ENCODE measurements around the gene DDX39B.
"Not testable (repeated sequence)": the region's sequence is repeated elsewhere in the genome, so short reads cannot be mapped to it uniquely, and the experiment has no call there.

DDX39B gene

DNA sequence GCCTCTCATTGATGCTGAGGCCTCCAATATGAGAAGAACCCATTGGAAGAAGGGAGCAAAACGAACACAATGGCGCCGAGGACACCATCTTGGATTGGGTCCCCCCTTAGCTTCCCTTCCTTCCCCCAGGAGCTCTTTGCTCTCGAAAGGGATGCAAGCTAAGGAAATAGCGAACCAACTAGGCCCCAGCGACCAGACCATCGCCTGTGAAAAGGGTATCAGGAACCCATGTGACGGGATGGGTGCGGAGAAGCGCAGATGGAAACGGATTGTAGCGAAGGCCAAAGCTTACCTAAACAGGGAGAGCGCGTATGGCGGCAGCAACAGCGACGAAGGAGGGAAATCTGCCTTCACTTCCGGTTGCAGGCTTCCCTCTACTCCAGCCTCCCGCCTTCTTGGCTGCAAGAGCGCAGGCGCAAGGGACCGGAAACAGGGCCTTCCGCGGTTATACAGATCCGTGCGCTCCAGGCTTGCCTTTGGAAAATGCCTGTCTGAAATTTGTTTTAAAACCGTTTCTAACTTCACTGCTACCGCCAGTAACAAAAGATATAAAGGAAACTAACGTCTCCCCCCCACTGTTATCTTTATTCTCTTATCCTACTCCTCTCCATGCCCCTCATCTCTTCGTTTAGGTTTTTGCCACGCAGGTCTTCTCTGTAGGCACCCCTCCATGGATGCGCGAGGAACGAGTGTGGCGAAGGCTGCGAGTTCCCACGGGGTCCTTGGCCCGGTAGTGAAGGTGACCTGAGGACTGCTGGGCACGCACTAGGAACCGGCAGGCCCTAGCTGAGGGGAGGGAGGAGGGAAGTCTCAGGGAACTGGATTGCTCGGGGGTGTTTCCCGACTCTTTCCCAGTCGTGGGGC is at the start of gene DDX39B:
DDX39B (minus strand) TSS at position 346 of the 864 bp plus-strand sequence. CDS start 1,471 bp downstream, outside the sequence.
- peak; percentile 98 for DNase-seq

DNA sequence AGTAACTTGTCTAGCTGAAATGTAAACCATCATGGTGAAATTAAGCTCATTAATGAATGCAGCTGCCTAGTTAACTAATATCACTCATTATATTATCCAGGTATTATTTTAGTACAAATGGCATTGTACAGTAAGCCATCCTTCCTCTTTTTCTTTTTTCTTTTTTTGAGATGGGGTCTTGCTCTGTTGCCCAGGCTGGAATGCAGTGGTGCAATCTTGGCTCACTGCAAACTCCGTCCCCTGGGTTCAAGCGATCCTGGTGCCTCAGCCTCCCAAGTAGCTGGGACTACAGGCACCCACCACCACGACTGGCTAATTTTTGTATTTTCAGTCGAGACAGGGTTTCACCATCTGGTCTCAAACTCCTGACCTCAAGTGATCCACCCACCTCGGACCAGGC is 48.9 kb upstream of the DDX39B start:
- DNase-seq, result not testable (repeated sequence)

- peak; percentile 67 for DNase-seq
These were observed 47.3 kb upstream of the DDX39B start for GRCh38 chr6:31588871-31589650.

DNA sequence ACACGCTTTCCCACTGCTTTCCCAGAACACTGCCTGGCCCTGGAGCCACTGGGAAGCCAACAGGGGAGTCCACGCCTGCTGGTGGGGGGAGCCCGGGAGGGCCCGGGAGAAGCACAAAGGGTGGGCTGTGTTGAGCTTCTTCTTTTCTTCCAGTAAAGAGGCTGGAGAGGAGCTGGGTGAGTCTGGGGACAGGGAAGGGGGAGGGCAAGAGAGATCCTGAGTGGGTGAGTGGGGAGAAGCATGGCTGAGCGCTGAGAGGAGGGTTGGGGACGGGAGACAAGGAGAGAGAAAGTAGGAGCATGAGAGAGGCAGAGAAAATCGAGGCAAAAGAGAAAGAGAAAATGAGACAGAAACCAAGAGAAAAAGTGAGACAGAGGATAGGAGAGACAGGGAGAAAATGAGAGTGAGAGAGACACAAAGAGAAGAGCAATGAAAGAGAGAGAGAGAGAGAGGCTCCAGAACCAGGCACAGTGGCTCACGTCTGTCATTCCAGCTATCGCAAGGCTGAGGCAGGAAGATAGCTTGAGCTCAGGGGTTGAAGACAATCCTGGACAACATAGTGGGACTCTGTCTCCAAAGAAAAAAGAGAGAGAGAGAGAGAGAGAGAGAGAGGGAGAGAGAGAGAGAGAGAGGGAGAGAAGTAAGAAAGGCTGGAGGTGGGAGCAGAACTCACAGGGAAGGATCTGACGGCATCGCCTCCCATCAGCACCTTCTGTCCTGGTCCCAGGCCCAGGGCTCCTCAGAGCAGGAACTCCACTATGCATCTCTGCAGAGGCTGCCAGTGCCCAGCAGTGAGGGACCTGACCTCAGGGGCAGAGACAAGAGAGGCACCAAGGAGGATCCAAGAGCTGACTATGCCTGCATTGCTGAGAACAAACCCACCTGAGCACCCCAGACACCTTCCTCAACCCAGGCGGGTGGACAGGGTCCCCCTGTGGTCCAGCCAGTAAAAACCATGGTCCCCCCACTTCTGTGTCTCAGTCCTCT is 46.3 kb upstream of the DDX39B start:
- DNase-seq, result peak; percentile 51

GRCh38 chr6:31586599-31587281 is 44.9 kb upstream of the DDX39B start:
- peak; percentile 60 for DNase-seq

- DNase-seq, result peak; percentile 70
These were observed 44.2 kb upstream of the DDX39B start, which contains the start of gene LST1 for GRCh38 chr6:31586008-31586407. Gene LST1, plus strand, starts transcription at chr6:31586277. Its CDS starts 1,023 bp downstream, at chr6:31587300.

- no peak for DNase-seq
These were observed 43.7 kb upstream of the DDX39B start for GRCh38 chr6:31585491-31585890.

GRCh38 chr6:31582230-31582643 is 40.4 kb upstream of the DDX39B start, which contains the start of gene LTB:
Gene LTB, minus strand, starts transcription at chr6:31582424. Its CDS starts 7 bp downstream, at chr6:31582417.
- no peak for DNase-seq

DNA sequence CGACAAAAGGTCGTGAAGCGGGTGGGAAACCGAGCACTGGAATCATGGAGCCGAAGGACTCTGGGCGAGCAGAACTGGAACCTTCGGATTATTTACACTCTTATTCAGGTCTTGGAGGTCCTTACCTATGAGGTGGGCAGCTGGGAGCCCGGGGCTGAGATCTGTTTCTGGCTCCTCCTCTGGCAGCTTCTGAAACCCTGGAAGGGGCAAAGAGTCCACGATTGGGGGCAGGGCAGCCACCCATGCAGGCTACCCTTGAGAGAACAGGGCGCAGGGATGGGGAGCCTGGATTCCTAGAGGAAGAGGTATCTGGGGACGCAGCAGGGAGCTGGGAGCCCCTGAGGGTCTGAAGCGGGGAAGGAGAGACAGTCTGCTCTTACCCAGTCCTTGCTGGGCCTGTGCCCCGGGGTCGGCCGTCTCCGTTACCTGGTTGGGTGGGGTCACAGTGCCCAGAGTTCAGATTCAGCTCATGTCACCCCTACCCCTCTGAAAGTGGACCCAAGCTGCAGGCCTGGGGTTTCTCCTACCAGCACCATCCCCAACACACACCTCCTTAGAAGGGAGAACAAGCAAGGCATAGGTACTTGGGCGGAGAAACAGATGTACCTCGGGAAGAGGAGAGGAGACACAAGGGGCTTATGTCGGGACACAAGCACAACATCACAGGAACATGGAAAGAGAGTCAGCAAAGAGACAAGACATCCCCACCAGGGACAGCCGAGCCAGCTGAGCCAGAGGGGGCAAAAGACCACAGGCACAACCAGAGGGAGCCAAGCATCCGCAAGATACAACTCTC is 39.8 kb upstream of the DDX39B start:
- DNase-seq, result no peak

DNA sequence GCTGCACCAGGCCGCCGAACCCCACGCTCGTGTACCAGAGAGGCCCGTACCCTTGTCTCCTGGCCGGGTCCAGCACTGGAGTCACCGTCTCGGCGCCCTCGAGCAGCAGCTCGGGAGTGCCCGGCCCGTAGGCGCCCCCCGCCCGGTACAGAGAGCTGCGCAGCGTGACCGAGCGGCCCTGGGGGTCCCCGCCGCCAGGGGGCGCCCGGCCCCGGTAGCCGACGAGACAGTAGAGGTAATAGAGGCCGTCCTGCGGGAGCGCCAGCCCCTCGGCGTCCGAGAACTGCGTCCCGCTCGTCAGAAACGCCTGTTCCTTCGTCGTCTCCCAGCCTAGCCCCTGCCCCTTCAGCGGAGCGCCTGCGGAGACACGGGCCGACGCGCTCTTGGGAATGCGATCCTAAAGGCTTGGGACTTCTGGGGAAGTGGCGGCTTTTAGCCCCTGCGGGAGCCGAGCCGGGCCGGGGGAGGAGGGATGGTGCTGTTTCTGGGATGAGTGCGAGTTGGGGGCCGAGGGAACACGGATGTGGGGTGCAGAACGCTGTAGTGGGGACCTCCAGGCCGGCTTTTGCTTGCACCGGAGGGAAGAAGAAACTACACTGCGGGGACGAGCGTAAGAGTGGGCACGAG is 39.1 kb upstream of the DDX39B start:
- peak; percentile 87 for DNase-seq

DNA sequence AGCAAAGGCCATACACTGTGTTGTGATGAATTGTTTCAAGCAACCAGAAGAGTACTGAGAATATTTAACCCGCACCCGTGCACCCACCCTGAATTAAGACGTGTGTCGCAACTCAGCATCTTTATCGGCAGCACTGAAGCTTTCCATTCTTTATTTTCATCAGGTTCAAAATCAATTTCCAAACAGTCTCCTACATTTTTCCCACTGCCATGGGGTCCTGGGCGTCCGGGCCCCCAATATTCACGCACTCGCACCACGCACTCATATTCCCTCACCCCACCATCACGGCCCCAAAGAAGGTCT is 38.6 kb upstream of the DDX39B start:
- DNase-seq, result no peak

- no peak for DNase-seq
These were observed 38.0 kb upstream of the DDX39B start for GRCh38 chr6:31579546-31580437.

GRCh38 chr6:31579119-31579505 is 37.3 kb upstream of the DDX39B start:
- no peak for DNase-seq

DNA sequence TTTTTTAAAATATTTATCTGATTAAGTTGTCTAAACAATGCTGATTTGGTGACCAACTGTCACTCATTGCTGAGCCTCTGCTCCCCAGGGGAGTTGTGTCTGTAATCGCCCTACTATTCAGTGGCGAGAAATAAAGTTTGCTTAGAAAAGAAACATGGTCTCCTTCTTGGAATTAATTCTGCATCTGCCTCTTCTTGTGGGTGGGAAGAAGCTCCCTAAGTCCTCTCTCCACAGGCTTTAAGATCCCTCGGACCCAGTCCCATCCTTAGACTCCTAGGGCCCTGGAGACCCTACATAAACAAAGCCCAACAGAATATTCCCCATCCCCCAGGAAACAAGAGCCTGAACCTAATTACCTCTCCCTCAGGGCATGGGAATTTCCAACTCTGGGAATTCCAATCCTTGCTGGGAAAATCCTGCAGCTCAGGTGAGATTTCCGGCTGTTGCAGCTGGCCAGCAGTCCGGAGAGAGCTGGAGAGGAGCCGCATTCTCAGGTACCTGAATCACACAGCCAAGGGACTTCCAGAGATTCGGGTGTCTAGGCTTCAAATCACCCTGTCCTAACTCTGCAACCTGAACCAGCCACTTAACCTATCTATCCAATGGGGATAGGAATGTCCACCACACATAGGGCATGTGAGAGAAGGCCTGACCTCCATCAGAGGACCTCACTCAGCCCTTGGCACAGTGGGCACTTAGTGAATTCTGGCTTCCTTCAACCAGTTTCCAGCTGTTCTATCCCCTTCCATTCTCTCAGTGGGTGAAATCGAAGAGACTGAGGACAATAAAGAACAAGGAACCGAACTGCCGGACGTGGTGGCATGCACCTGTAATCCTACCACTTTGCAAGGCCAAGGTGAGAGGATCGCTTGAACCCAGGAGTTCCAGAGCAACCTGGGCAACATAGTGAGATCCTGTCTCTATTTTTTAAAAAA is 36.6 kb upstream of the DDX39B start:
- DNase-seq, result no peak

DNA sequence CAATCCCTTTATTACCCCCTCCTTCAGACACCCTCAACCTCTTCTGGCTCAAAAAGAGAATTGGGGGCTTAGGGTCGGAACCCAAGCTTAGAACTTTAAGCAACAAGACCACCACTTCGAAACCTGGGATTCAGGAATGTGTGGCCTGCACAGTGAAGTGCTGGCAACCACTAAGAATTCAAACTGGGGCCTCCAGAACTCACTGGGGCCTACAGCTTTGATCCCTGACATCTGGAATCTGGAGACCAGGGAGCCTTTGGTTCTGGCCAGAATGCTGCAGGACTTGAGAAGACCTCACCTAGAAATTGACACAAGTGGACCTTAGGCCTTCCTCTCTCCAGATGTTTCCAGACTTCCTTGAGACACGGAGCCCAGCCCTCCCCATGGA is 35.8 kb upstream of the DDX39B start:
- no peak for DNase-seq

GRCh38 chr6:31576897-31577578 is 35.2 kb upstream of the DDX39B start:
- DNase-seq, result no peak

GRCh38 chr6:31575952-31576685 is 34.3 kb upstream of the DDX39B start:
- DNase-seq, result no peak

All from suppressor macrophage treated with lipopolysaccharide for 4 hours (primary cell).